ENCODE measurements around the gene DPPA5. TPM values are rescaled to one million over a fixed set of nuclear protein-coding genes. Genes with fewer than 3 reads are reported as not detected.
"Not testable (repeated sequence)": the region's sequence is repeated elsewhere in the genome, so short reads cannot be mapped to it uniquely, and the experiment has no call there.

The DPPA5 gene
- polyA plus RNA-seq, 1 experiment = not detected

DNA sequence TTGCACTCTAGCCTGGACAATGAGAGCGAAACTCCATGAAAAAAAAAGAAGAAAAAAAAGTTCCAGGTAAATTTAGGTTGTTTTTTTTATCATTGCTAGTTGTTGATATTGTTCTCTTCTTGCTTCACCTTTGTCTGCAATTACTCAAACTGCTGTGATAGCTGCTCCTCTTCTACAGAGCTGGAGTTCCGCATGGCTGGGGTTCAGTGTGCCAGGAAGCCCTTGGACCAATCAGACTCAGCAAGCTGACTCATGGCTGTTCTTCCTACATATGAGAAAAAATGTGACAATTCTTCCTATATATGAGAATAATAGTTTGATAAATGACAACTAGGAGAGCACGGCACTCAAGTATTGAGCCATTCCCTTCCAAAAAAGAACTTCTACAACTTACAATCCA, 28.4 kb downstream of the DPPA5 start:
- ChIA-PET CTCF (interaction anchor here (1.1 to 8.1 kb wide), 6 partner anchors 9 to 709 kb away, joined by 3 to 191 read pairs (median 10); no protein-coding TSS in a partner anchor), POLR2A (no interaction called here)
- H3K9me3 ChIP-seq (ENCODE audit: control insufficient read depth, insufficient read depth, low read length) = no peaks in the 10 kb centered on the region
- H3K27ac ChIP-seq (ENCODE audit: low read depth, low read length) = no peak overlapping the region
- TF ChIP-seq, protein P1, sequence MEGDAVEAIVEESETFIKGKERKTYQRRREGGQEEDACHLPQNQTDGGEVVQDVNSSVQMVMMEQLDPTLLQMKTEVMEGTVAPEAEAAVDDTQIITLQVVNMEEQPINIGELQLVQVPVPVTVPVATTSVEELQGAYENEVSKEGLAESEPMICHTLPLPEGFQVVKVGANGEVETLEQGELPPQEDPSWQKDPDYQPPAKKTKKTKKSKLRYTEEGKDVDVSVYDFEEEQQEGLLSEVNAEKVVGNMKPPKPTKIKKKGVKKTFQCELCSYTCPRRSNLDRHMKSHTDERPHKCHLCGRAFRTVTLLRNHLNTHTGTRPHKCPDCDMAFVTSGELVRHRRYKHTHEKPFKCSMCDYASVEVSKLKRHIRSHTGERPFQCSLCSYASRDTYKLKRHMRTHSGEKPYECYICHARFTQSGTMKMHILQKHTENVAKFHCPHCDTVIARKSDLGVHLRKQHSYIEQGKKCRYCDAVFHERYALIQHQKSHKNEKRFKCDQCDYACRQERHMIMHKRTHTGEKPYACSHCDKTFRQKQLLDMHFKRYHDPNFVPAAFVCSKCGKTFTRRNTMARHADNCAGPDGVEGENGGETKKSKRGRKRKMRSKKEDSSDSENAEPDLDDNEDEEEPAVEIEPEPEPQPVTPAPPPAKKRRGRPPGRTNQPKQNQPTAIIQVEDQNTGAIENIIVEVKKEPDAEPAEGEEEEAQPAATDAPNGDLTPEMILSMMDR (IDR thresholded peaks at IDR 0.05; ENCODE audit: low read depth, low read length) = no peak
- H3K4me3 ChIP-seq (ENCODE audit: low read depth, low read length) = no peak overlapping the region
- H3K27me3 ChIP-seq (ENCODE audit: control insufficient read depth, insufficient read depth, low read length) = no peaks in the 10 kb centered on the region
- DNase-seq (ENCODE audit: low read depth, low spot score) = no peak

DNA sequence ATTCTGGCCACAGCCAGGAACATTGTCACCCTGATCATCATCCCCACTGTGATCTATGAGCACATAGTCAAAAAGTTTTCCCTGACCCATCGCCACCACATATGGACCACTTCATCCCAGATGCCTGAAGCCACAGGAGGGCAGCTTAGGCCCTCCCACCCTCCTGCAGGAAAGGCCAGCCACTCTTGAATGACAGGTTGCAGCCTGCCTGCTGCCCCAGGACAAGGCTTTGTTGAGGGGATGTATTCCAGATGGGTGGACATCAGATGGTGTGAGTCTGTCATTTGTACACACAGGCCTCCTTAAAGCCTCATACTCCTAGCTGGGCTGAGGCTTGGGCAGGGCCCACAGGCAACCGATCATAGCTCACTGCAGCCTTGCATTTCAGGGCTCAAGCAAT, 30.8 kb downstream of the DPPA5 start:
- no peaks in the 10 kb centered on the region for H3K9me3 ChIP-seq (ENCODE audit: control insufficient read depth, insufficient read depth, low read length)
- DNase-seq (ENCODE audit: low read depth, low spot score) = no peak
- H3K27ac ChIP-seq (ENCODE audit: low read depth, low read length) = no peak overlapping the region
- ChIA-PET POLR2A (interaction anchor here (0.6 kb wide), 1 partner anchor 75 kb away, joined by 4 read pairs; no protein-coding TSS in a partner anchor), CTCF (interaction anchor here (8.1 kb wide), 1 partner anchor 39 kb away, joined by 191 read pairs; no protein-coding TSS in a partner anchor)
- H3K4me3 ChIP-seq (ENCODE audit: low read depth, low read length) = no peak overlapping the region
- no peaks in the 10 kb centered on the region for H3K27me3 ChIP-seq (ENCODE audit: control insufficient read depth, insufficient read depth, low read length)
- TF ChIP-seq, protein P1 (IDR thresholded peaks at IDR 0.05; ENCODE audit: low read depth, low read length) = no peak

DNA sequence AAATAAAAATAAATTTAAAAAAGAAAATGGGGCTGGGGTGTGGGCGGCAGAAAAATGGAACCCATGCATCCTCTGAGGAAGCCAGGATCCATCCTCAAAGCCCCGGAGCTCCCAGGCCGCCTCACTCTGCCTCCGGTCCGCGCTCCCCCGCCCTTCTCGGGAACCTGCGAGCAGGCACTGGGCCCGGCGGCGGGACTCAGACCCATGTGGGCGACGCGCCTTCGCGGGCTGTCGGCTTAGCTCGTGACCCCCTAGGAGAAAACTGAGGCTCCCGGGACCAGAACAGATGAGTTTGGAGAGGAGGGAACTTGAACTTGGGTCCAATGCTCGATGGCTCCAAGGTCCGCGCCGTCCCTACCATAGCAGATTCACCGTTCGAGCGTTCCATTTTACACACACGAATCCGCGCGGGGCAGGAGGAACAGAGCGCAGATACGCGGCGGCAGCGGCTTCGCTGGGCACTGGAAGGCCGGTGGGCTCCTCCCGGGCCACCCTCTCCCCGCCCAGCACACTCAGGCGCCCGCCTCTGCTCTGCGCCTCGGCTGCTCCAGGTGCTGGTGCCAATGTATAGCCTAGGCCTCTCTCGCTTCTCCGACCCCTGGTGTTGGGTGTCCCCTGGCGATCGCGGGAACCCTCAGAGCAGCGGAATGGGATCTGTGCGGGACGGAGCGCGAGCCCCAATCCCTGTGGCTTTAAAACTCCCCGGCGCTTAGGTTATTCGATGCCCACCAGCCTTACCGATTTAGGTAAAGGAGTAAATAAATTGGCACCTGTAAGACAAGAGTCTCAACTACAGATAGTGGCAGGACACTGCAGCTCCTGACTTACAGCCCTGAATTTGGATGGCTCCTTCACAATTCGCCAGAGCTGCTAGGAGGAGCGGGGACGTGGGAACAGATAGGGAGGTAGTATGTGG, 39.2 kb downstream of the DPPA5 start:
- TF ChIP-seq, protein P1 (IDR thresholded peaks at IDR 0.05; ENCODE audit: low read depth, low read length) = no peak
- ChIA-PET CTCF (interaction anchor here (4.1 kb wide), 1 partner anchor 13 kb away, joined by 24 read pairs; no protein-coding TSS in a partner anchor), POLR2A (no interaction called here)
- no peak for DNase-seq (ENCODE audit: low read depth, low spot score)
- Histone ChIP-seq H3K27ac (ENCODE audit: low read depth, low read length) (no peak overlapping the region), H3K27me3 (ENCODE audit: control insufficient read depth, insufficient read depth, low read length) (no peaks in the 10 kb centered on the region), H3K9me3 (ENCODE audit: control insufficient read depth, insufficient read depth, low read length) (peaks cover 7% of the 10 kb centered on the region; the same call in 1 of the 2 replicates), H3K4me3 (ENCODE audit: low read depth, low read length) (peak overlapping the region; percentile 29)

DNA sequence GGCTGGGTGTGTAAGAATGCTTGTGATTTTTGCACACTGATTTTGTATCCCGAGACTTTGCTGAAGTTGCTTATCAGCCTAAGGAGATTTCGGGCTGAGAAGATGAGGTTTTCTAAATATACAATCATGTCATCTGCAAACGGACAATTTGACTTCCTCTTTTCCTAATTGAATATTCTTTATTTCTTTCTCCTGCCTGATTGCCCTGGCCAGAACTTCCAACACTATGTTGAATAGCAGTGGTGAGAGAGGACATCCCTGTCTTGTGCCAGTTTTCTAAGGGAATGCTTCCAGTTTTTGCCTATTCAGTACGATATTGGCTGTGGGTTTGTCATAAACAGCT, 43.6 kb downstream of the DPPA5 start:
- H3K9me3 ChIP-seq (ENCODE audit: control insufficient read depth, insufficient read depth, low read length) = peaks cover 13% of the 10 kb centered on the region; the same call in 1 of the 2 replicates
- H3K27me3 ChIP-seq (ENCODE audit: control insufficient read depth, insufficient read depth, low read length); H3K27ac ChIP-seq (ENCODE audit: low read depth, low read length); CTCF ChIA-PET; DNase-seq (ENCODE audit: low read depth, low spot score); POLR2A ChIA-PET: not testable (repeated sequence)
- H3K4me3 ChIP-seq (ENCODE audit: low read depth, low read length) = peak overlapping the region; percentile 90

DNA sequence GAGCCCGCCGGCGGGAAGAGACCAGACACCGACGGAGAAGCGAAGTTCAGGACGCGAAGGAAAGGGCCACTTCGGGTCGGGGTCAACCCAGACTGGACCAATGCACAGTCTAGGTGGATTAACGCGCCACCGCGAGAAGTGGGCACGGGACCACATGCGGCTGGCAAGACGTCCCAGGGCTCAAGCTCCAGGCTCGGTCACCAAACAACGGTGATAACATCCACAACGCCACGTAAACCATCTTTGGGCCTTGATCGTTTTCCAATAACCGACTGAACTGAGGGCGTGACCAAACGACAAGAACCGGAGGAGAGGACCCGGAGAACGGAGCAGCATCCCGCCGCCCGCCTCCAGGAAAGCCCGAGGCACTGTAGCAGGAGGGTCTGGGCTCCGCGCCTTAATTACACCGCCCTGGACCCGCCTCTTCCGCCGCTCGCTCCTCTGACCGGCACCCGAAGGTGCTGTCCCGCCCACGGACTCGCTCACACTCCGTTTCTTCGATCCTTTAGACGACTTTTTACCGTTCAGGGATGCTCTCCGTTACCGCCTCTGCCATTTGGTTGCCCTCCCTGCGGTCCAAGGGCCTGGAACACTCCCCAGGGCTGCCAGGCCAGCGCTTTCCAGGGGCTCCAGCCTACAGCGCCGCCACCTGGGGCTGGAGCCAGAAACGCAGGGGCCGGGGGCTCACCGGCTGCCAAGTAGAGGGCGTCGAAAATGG, 44.1 kb downstream of the DPPA5 start:
- ChIA-PET POLR2A (interaction anchor here (0.6 to 1.0 kb wide), 2 partner anchors 17 to 344 kb away, joined by 3 to 4 read pairs; partner anchors contain the start of gene SLC17A5), CTCF (interaction anchor here (0.7 to 2.0 kb wide), 8 partner anchors 11 to 693 kb away, joined by 3 to 9 read pairs (median 4); no protein-coding TSS in a partner anchor)
- Histone ChIP-seq H3K27ac (ENCODE audit: low read depth, low read length) (peak overlapping the region; percentile 73), H3K9me3 (ENCODE audit: control insufficient read depth, insufficient read depth, low read length) (peaks cover 11% of the 10 kb centered on the region; the same call in 1 of the 2 replicates), H3K4me3 (ENCODE audit: low read depth, low read length) (peak overlapping the region; percentile 90), H3K27me3 (ENCODE audit: control insufficient read depth, insufficient read depth, low read length) (no peaks in the 10 kb centered on the region)
- no peak for DNase-seq (ENCODE audit: low read depth, low spot score)
- TF ChIP-seq, protein P1 (IDR thresholded peaks at IDR 0.05; ENCODE audit: low read depth, low read length) = peak; percentile 74

Measured in AG04450 (cell line).